Measurements from ENCODE around the gene TEKT1.

DNA sequence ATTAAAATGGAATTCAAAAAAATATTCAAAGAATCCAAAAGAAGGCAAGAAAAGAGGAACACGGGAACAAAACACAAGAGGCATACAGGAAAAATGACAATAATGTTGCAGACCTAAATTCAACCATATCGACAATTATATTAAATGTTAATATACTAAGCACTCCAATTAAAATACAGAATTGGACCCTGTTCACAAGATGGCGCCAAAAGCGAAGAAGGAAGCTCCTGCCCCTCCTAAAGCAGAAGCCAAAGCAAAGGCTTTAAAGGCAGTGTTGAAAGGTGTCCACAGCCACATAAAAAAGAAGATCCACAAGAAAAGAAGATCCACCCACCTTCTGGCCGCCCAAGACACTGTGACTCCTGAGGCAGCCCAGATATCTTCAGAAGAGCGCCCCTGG, 82.0 kb downstream of the TEKT1 start:
- TF ChIP-seq, protein P1, sequence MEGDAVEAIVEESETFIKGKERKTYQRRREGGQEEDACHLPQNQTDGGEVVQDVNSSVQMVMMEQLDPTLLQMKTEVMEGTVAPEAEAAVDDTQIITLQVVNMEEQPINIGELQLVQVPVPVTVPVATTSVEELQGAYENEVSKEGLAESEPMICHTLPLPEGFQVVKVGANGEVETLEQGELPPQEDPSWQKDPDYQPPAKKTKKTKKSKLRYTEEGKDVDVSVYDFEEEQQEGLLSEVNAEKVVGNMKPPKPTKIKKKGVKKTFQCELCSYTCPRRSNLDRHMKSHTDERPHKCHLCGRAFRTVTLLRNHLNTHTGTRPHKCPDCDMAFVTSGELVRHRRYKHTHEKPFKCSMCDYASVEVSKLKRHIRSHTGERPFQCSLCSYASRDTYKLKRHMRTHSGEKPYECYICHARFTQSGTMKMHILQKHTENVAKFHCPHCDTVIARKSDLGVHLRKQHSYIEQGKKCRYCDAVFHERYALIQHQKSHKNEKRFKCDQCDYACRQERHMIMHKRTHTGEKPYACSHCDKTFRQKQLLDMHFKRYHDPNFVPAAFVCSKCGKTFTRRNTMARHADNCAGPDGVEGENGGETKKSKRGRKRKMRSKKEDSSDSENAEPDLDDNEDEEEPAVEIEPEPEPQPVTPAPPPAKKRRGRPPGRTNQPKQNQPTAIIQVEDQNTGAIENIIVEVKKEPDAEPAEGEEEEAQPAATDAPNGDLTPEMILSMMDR (IDR thresholded peaks at IDR 0.05) = no peak
- TF ChIP-seq EP300 (IDR thresholded peaks at IDR 0.05) = no peak
- no peak for TF ChIP-seq POLR2A (IDR thresholded peaks at IDR 0.05)
- no peak for TF ChIP-seq POLR2AphosphoS5 (IDR thresholded peaks at IDR 0.05)
